Measurements from ENCODE around the gene NCOA7. TPM values are rescaled to one million over a fixed set of nuclear protein-coding genes. Genes with fewer than 3 reads are reported as not detected.
"Not testable (repeated sequence)": the region's sequence is repeated elsewhere in the genome, so short reads cannot be mapped to it uniquely, and the experiment has no call there.

NCOA7 gene
- total RNA-seq, 2 experiments from 2014 or later = 34.6 to 35.7 TPM

- Histone ChIP-seq H3K9me3 (ENCODE audit: control insufficient read depth in 1 of 2, insufficient read depth in 1 of 2, low read length in 2 of 2) (no peaks in the 10 kb centered on the region), H3K4me1 (ENCODE audit: insufficient read depth, low read length) (peaks cover 19% of the 10 kb centered on the region), H3K4me3 (ENCODE audit: low read length) (no peak overlapping the region), H3K27me3 (ENCODE audit: control insufficient read depth in 1 of 2, insufficient read depth in 2 of 2, low read length in 2 of 2) (no peaks in the 10 kb centered on the region), H3K27ac (ENCODE audit: low read depth in 1 of 2, low read length in 2 of 2) (no peak overlapping the region), H3K36me3 (ENCODE audit: insufficient read depth, low read length) (peaks cover 6% of the 10 kb centered on the region)
- POLR2A ChIA-PET = interaction anchor here (0.8 to 1.2 kb wide), 2 partner anchors 11 to 22 kb away, joined by 4 to 8 read pairs; partner anchors contain the start of gene NCOA7
- DNase-seq (no peak), ATAC-seq (ENCODE audit: poor library complexity) (no peak)
- intact Hi-C loops (cut with DNase I, micrococcal nuclease) = no loop called here
- no peak overlapping the region for H3K27ac Mint-ChIP-seq
- no peaks in the 10 kb centered on the region for H3K9me3 Mint-ChIP-seq
- no peaks in the 10 kb centered on the region for H3K27me3 Mint-ChIP-seq
- peaks cover 40% of the 10 kb centered on the region for H3K36me3 Mint-ChIP-seq (ENCODE audit: low read depth)
- no peak overlapping the region for H3K4me3 Mint-ChIP-seq
- H3K4me1 Mint-ChIP-seq (ENCODE audit: low read depth) = peaks cover 66% of the 10 kb centered on the region
- no peak for TF ChIP-seq CTCF (IDR thresholded peaks at IDR 0.05)
- CTCF ChIA-PET = no interaction called here
These were observed 11.6 kb downstream of the NCOA7 start for GRCh38 chr6:125802383-125802782.

- Histone ChIP-seq H3K36me3 (ENCODE audit: insufficient read depth, low read length) (peaks cover 6% of the 10 kb centered on the region), H3K4me1 (ENCODE audit: insufficient read depth, low read length) (peaks cover 17% of the 10 kb centered on the region), H3K27ac (ENCODE audit: low read depth in 1 of 2, low read length in 2 of 2) (no peak overlapping the region), H3K4me3 (ENCODE audit: low read length) (no peak overlapping the region), H3K9me3 (ENCODE audit: control insufficient read depth in 1 of 2, insufficient read depth in 1 of 2, low read length in 2 of 2) (no peaks in the 10 kb centered on the region), H3K27me3 (ENCODE audit: control insufficient read depth in 1 of 2, insufficient read depth in 2 of 2, low read length in 2 of 2) (no peaks in the 10 kb centered on the region)
- Mint-ChIP-seq H3K9me3 (no peaks in the 10 kb centered on the region), H3K27me3 (no peaks in the 10 kb centered on the region), H3K27ac (peak overlapping the region; percentile 18), H3K4me1 (ENCODE audit: low read depth) (peaks cover 66% of the 10 kb centered on the region), H3K4me3 (no peak overlapping the region), H3K36me3 (ENCODE audit: low read depth) (peaks cover 42% of the 10 kb centered on the region)
- ChIA-PET CTCF (no interaction called here), POLR2A (interaction anchor here (1.2 kb wide), 1 partner anchor 12 kb away, joined by 8 read pairs; the partner anchor contains the start of gene NCOA7)
- ATAC-seq (ENCODE audit: poor library complexity) = no peak
- intact Hi-C loops (cut with DNase I, micrococcal nuclease) = no loop called here
- no peak for TF ChIP-seq CTCF (IDR thresholded peaks at IDR 0.05)
- peak in 3 of 14 experiments; percentile 32 to 37 (median 34) for DNase-seq
These were observed 12.2 kb downstream of the NCOA7 start for GRCh38 chr6:125802943-125803377.

- Mint-ChIP-seq H3K36me3 (ENCODE audit: low read depth) (peaks cover 43% of the 10 kb centered on the region), H3K4me1 (ENCODE audit: low read depth) (peaks cover 66% of the 10 kb centered on the region), H3K27ac (peak overlapping the region; percentile 14), H3K27me3 (no peaks in the 10 kb centered on the region), H3K4me3 (peak overlapping the region; percentile 2), H3K9me3 (no peaks in the 10 kb centered on the region)
- Histone ChIP-seq H3K4me3 (ENCODE audit: low read length) (no peak overlapping the region), H3K4me1 (ENCODE audit: insufficient read depth, low read length) (peaks cover 20% of the 10 kb centered on the region), H3K9me3 (ENCODE audit: control insufficient read depth in 1 of 2, insufficient read depth in 1 of 2, low read length in 2 of 2) (no peaks in the 10 kb centered on the region), H3K27ac (ENCODE audit: low read depth in 1 of 2, low read length in 2 of 2) (no peak overlapping the region), H3K27me3 (ENCODE audit: control insufficient read depth in 1 of 2, insufficient read depth in 2 of 2, low read length in 2 of 2) (no peaks in the 10 kb centered on the region), H3K36me3 (ENCODE audit: insufficient read depth, low read length) (peaks cover 8% of the 10 kb centered on the region)
- CTCF ChIA-PET = interaction anchor here (0.9 to 1.3 kb wide), 2 partner anchors 12 to 15 kb away, joined by 3 to 4 read pairs; no protein-coding TSS in a partner anchor
- DNase-seq (peak in 4 of 14 experiments; percentile 6 to 57 (median 42)), ATAC-seq (ENCODE audit: poor library complexity) (peak; percentile 68)
- POLR2A ChIA-PET = interaction anchor here (0.7 to 2.4 kb wide), 5 partner anchors 13 to 152 kb away, joined by 3 to 12 read pairs (median 4); partner anchors contain the start of gene NCOA7
- TF ChIP-seq CTCF (IDR thresholded peaks at IDR 0.05) = no peak
- intact Hi-C loops (cut with DNase I, micrococcal nuclease) = no loop called here
These were observed 13.5 kb downstream of the NCOA7 start for GRCh38 chr6:125804264-125804663.

- H3K27me3 ChIP-seq (ENCODE audit: control insufficient read depth in 1 of 2, insufficient read depth in 2 of 2, low read length in 2 of 2); H3K27ac Mint-ChIP-seq; H3K27me3 Mint-ChIP-seq; H3K27ac ChIP-seq (ENCODE audit: low read depth in 1 of 2, low read length in 2 of 2); DNase-seq; H3K4me3 Mint-ChIP-seq; ATAC-seq (ENCODE audit: poor library complexity); H3K9me3 ChIP-seq (ENCODE audit: control insufficient read depth in 1 of 2, insufficient read depth in 1 of 2, low read length in 2 of 2); intact Hi-C loops (cut with DNase I, micrococcal nuclease); H3K36me3 ChIP-seq (ENCODE audit: insufficient read depth, low read length); H3K4me3 ChIP-seq (ENCODE audit: low read length); H3K9me3 Mint-ChIP-seq: not testable (repeated sequence)
- Mint-ChIP-seq H3K4me1 (ENCODE audit: low read depth) (peaks cover 73% of the 10 kb centered on the region), H3K36me3 (ENCODE audit: low read depth) (peaks cover 42% of the 10 kb centered on the region)
- ChIA-PET POLR2A (interaction anchor here (0.7 to 2.4 kb wide), 5 partner anchors 14 to 151 kb away, joined by 3 to 12 read pairs (median 4); partner anchors contain the start of gene NCOA7), CTCF (interaction anchor here (0.9 to 1.3 kb wide), 2 partner anchors 13 to 15 kb away, joined by 3 to 4 read pairs; no protein-coding TSS in a partner anchor)
- peaks cover 20% of the 10 kb centered on the region for H3K4me1 ChIP-seq (ENCODE audit: insufficient read depth, low read length)
These were observed 14.2 kb downstream of the NCOA7 start for GRCh38 chr6:125804866-125805425.

All from CD4-positive, alpha-beta T cell (primary cell).